ENCODE results near the gene CLASP2.

DNA sequence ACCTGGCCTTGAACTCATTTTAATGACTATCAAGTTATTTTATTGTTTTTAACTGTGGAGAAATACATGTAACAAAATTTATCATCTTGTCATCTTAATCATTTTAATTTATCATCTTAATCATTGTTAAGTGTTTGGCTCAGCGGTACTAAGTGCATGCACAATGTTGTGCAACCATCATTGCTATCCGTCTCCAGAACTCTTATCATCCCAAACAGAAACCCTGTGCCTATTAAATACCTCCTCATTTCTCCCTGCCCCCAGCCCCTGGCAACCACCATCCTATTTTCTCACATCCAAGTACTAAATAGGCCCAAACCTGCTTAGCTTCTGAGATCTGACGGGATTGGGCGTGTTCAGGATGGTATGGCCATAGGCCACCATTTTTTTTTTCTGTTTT is 226.3 kb downstream of the CLASP2 start:
- TF ChIP-seq, protein P1, sequence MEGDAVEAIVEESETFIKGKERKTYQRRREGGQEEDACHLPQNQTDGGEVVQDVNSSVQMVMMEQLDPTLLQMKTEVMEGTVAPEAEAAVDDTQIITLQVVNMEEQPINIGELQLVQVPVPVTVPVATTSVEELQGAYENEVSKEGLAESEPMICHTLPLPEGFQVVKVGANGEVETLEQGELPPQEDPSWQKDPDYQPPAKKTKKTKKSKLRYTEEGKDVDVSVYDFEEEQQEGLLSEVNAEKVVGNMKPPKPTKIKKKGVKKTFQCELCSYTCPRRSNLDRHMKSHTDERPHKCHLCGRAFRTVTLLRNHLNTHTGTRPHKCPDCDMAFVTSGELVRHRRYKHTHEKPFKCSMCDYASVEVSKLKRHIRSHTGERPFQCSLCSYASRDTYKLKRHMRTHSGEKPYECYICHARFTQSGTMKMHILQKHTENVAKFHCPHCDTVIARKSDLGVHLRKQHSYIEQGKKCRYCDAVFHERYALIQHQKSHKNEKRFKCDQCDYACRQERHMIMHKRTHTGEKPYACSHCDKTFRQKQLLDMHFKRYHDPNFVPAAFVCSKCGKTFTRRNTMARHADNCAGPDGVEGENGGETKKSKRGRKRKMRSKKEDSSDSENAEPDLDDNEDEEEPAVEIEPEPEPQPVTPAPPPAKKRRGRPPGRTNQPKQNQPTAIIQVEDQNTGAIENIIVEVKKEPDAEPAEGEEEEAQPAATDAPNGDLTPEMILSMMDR (IDR thresholded peaks at IDR 0.05; ENCODE audit: borderline replicate concordance, extremely low read depth, low read length, poor library complexity, severe bottlenecking) = no peak
- no peak for TF ChIP-seq EZH2 (IDR thresholded peaks at IDR 0.05; ENCODE audit: borderline replicate concordance, low read depth, low read length, severe bottlenecking)

Data from DND-41 (cell line).